ENCODE data around the gene AKT3. TPM values are rescaled to one million over a fixed set of nuclear protein-coding genes. Genes with fewer than 3 reads are reported as not detected.

Gene AKT3
- total RNA-seq, 4 donors from 2014 or later = 2.0 to 32.2 (median 9.3) TPM

GRCh38 chr1:243499711-243500110, 350.3 kb downstream of the AKT3 start:
- Histone ChIP-seq H3K9me3 (no peaks in the 10 kb centered on the region), H3K27me3 (no peaks in the 10 kb centered on the region), H3K4me1 (peaks cover 0 to 16% (median 8%) of the 10 kb centered on the region in 3 donors), H3K4me3 (no peak overlapping the region), H3K27ac (no peak overlapping the region), H3K36me3 (peaks cover 0 to 39% (median 0%) of the 10 kb centered on the region in 3 donors)
- no peak for DNase-seq
- TF ChIP-seq POLR2A (IDR thresholded peaks at IDR 0.05) = no peak
- WGBS, 2 donors = 92 to 95% methylated on average over 10 of the region's 10 CpGs
- intact Hi-C loops (cut with DNase I) = no loop called here

- Histone ChIP-seq H3K36me3 (peaks cover 0 to 37% (median 0%) of the 10 kb centered on the region in 3 donors), H3K4me3 (no peak overlapping the region), H3K9me3 (no peaks in the 10 kb centered on the region), H3K27ac (no peak overlapping the region), H3K27me3 (no peaks in the 10 kb centered on the region), H3K4me1 (peaks cover 0 to 16% (median 8%) of the 10 kb centered on the region in 3 donors)
- intact Hi-C loops (cut with DNase I) = no loop called here
- no peak for TF ChIP-seq POLR2A (IDR thresholded peaks at IDR 0.05)
- no peak for TF ChIP-seq CTCF (IDR thresholded peaks at IDR 0.05)
- DNase-seq = no peak
- 78 to 85% methylated on average over 4 of the region's 4 CpGs for whole genome bisulfite sequencing, 2 donors
Measured at GRCh38 chr1:243499248-243499647, 350.8 kb downstream of the AKT3 start.

- Histone ChIP-seq H3K9me3 (no peaks in the 10 kb centered on the region), H3K27ac (no peak overlapping the region), H3K4me3 (no peak overlapping the region), H3K27me3 (no peaks in the 10 kb centered on the region), H3K36me3 (peaks cover 0 to 35% (median 0%) of the 10 kb centered on the region in 3 donors), H3K4me1 (peaks cover 0 to 20% (median 8%) of the 10 kb centered on the region in 3 donors)
- intact Hi-C loops (cut with DNase I) = no loop called here
- no peak for TF ChIP-seq POLR2A (IDR thresholded peaks at IDR 0.05)
- no peak for TF ChIP-seq CTCF (IDR thresholded peaks at IDR 0.05)
- DNase-seq = no peak
- WGBS, 2 donors = 97 to 100% methylated on average over 5 of the region's 10 CpGs
Measured at GRCh38 chr1:243497939-243498681, 351.9 kb downstream of the AKT3 start.

GRCh38 chr1:243496806-243497205, 353.2 kb downstream of the AKT3 start:
- peak overlapping the region; percentile 60 to 92 (median 78) for H3K27ac ChIP-seq
- 92 to 94% methylated on average over 10 of the region's 11 CpGs for WGBS, 2 donors
- DNase-seq = no peak
- H3K36me3 ChIP-seq = peaks cover 0 to 35% (median 0%) of the 10 kb centered on the region in 3 donors
- H3K9me3 ChIP-seq = no peaks in the 10 kb centered on the region
- H3K4me1 ChIP-seq = peaks cover 0 to 22% (median 8%) of the 10 kb centered on the region in 3 donors
- no peak overlapping the region for H3K4me3 ChIP-seq
- TF ChIP-seq POLR2A (IDR thresholded peaks at IDR 0.05) = no peak
- no peak for TF ChIP-seq CTCF (IDR thresholded peaks at IDR 0.05)
- no peaks in the 10 kb centered on the region for H3K27me3 ChIP-seq
- intact Hi-C loops (cut with DNase I) = no loop called here

GRCh38 chr1:243496187-243496646, 353.8 kb downstream of the AKT3 start:
- H3K36me3 ChIP-seq = peaks cover 0 to 35% (median 0%) of the 10 kb centered on the region in 3 donors
- WGBS, 2 donors = 58 to 68% methylated on average over 11 to 16 of the region's 19 CpGs
- H3K27me3 ChIP-seq = no peaks in the 10 kb centered on the region
- TF ChIP-seq CTCF (IDR thresholded peaks at IDR 0.05) (no peak), POLR2A (IDR thresholded peaks at IDR 0.05) (no peak)
- peak overlapping the region; percentile 60 to 92 (median 78) for H3K27ac ChIP-seq
- H3K4me3 ChIP-seq = peak overlapping the region in 1 of 4 donors; percentile 30
- no peak for DNase-seq
- peaks cover 0 to 27% (median 8%) of the 10 kb centered on the region in 3 donors for H3K4me1 ChIP-seq
- intact Hi-C loops (cut with DNase I) = no loop called here
- H3K9me3 ChIP-seq = no peaks in the 10 kb centered on the region

All from esophagus squamous epithelium (tissue), 5 donors.